ENCODE results near the gene SEC14L5.

SEC14L5 gene

DNA sequence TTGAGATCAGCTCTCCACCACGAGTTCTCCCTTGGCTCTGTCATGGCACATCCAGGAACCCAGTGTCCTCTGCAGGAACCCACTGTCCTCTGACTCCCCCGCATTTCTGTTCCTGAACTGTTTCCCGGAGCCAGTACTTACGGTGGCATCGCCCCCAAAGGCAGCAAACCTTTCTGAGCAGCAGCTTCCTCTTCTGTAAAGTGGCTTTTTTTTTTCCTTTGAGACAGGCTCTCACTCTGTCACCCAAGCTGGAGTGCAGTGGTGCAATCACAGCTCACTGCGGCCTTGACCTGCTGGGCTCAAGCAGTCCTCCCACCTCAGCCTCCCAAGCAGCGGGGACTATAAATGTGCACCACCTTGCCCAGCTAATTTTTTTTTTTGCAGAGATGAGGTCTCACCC lies 43.4 kb downstream of the SEC14L5 start:
- peaks cover 25% of the 10 kb centered on the region for H3K27me3 Mint-ChIP-seq

GRCh38 chr16:5001986-5002385 lies 43.9 kb downstream of the SEC14L5 start:
- H3K27ac Mint-ChIP-seq: no peak overlapping the region
- DNase-seq: no peak
- no peaks in the 10 kb centered on the region for H3K4me1 Mint-ChIP-seq (ENCODE audit: low read depth)
- no peak overlapping the region for H3K4me3 Mint-ChIP-seq
- H3K27me3 Mint-ChIP-seq: peaks cover 22% of the 10 kb centered on the region
- no peaks in the 10 kb centered on the region for H3K36me3 Mint-ChIP-seq (ENCODE audit: low read depth)
- no peaks in the 10 kb centered on the region for H3K9me3 Mint-ChIP-seq

More for the DNA sequence above, 43.4 kb downstream of the SEC14L5 start:
- no peak overlapping the region for H3K27ac Mint-ChIP-seq
- no peaks in the 10 kb centered on the region for H3K9me3 Mint-ChIP-seq
- no peak for DNase-seq
- H3K4me1 Mint-ChIP-seq (ENCODE audit: low read depth): no peaks in the 10 kb centered on the region
- H3K4me3 Mint-ChIP-seq: no peak overlapping the region
- no peaks in the 10 kb centered on the region for H3K36me3 Mint-ChIP-seq (ENCODE audit: low read depth)

- H3K4me1 Mint-ChIP-seq (ENCODE audit: low read depth): no peaks in the 10 kb centered on the region
- peaks cover 16% of the 10 kb centered on the region for H3K27me3 Mint-ChIP-seq
- no peaks in the 10 kb centered on the region for H3K9me3 Mint-ChIP-seq
- H3K4me3 Mint-ChIP-seq: no peak overlapping the region
- H3K36me3 Mint-ChIP-seq (ENCODE audit: low read depth): no peaks in the 10 kb centered on the region
- H3K27ac Mint-ChIP-seq: no peak overlapping the region
- no peak for DNase-seq
Measured at GRCh38 chr16:5002699-5003143, 44.6 kb downstream of the SEC14L5 start.

GRCh38 chr16:5003211-5003610 lies 45.1 kb downstream of the SEC14L5 start:
- DNase-seq: no peak
- H3K4me1 Mint-ChIP-seq (ENCODE audit: low read depth): no peaks in the 10 kb centered on the region
- no peak overlapping the region for H3K27ac Mint-ChIP-seq

DNA sequence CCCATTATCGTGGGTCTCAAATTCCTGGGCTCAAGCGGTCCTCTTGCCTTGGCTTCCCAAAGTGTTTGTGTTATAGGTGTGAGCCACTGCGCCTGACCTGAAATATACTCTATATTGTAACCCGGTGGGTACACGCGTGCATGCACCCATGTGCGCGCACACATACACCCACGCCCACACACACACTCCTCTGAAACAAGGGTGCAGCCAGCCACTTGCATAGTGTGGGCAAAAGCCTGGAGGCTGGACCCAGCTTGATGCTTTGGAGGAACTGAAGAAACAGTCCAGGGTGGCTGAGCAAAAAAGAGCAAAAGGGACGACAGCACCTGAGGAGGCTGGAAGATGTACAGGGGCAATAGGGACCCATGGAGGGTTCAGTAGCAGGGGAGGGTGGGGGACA lies 45.7 kb downstream of the SEC14L5 start:
- Mint-ChIP-seq H3K27me3 (peaks cover 14% of the 10 kb centered on the region), H3K4me1 (ENCODE audit: low read depth) (no peaks in the 10 kb centered on the region), H3K4me3 (no peak overlapping the region), H3K36me3 (ENCODE audit: low read depth) (no peaks in the 10 kb centered on the region), H3K9me3 (no peaks in the 10 kb centered on the region), H3K27ac (no peak overlapping the region)
- DNase-seq: no peak

More at GRCh38 chr16:5003211-5003610, 45.1 kb downstream of the SEC14L5 start:
- no peak overlapping the region for H3K4me3 Mint-ChIP-seq
- H3K9me3 Mint-ChIP-seq: no peaks in the 10 kb centered on the region
- H3K36me3 Mint-ChIP-seq (ENCODE audit: low read depth): no peaks in the 10 kb centered on the region
- H3K27me3 Mint-ChIP-seq: peaks cover 15% of the 10 kb centered on the region

DNA sequence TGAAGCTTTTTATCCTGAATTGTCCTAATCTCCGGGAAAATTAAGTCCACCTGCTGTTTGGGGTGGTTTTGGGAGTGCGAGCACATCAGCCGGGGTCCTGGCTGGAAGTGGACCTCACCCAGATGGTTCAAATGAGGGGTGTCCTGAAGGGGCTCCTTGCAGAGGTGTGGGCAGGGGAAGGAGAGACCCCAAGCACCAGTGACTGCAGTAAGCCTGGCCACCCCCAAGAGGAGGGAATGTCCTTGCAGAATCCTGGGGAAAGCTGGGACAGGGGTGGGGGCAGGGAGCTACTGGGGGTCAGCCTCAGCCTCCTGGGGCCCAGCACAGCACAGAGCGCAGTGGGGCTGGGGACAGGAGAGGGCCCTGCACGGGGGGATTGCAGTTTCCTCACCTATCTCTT lies 46.2 kb downstream of the SEC14L5 start:
- Mint-ChIP-seq H3K27ac (no peak overlapping the region), H3K9me3 (no peaks in the 10 kb centered on the region), H3K27me3 (peaks cover 15% of the 10 kb centered on the region), H3K4me3 (no peak overlapping the region), H3K36me3 (ENCODE audit: low read depth) (no peaks in the 10 kb centered on the region), H3K4me1 (ENCODE audit: low read depth) (no peaks in the 10 kb centered on the region)
- no peak for DNase-seq

GRCh38 chr16:5005916-5006315 lies 47.8 kb downstream of the SEC14L5 start:
- H3K4me3 Mint-ChIP-seq: no peak overlapping the region
- H3K27me3 Mint-ChIP-seq: peaks cover 19% of the 10 kb centered on the region
- DNase-seq: no peak
- H3K36me3 Mint-ChIP-seq (ENCODE audit: low read depth): no peaks in the 10 kb centered on the region
- no peak overlapping the region for H3K27ac Mint-ChIP-seq
- no peaks in the 10 kb centered on the region for H3K9me3 Mint-ChIP-seq
- no peaks in the 10 kb centered on the region for H3K4me1 Mint-ChIP-seq (ENCODE audit: low read depth)

GRCh38 chr16:5006348-5007193 lies 48.4 kb downstream of the SEC14L5 start:
- H3K36me3 Mint-ChIP-seq (ENCODE audit: low read depth): no peaks in the 10 kb centered on the region
- no peak overlapping the region for H3K4me3 Mint-ChIP-seq
- H3K9me3 Mint-ChIP-seq: no peaks in the 10 kb centered on the region
- no peaks in the 10 kb centered on the region for H3K4me1 Mint-ChIP-seq (ENCODE audit: low read depth)
- H3K27ac Mint-ChIP-seq: no peak overlapping the region
- DNase-seq: no peak
- peaks cover 17% of the 10 kb centered on the region for H3K27me3 Mint-ChIP-seq

DNA sequence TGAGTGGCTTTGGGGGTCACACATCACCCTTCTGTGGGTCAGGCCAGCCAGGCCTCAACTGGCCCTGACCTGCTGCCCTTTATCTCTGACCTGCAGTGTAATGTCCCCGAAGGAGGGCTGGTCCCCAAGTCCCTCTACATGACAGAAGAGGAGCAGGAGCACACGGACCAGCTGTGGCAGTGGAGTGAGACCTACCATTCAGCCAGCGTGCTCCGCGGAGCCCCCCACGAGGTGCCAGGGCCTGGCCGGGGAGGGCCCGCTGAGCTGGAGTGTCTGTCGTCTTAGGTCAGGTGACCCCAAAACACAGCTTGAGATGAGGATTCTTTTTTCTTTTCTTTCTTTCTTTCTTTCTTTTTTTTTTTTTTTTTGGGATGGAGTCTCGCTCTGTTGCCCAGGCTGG lies 49.1 kb downstream of the SEC14L5 start:
- peaks cover 16% of the 10 kb centered on the region for H3K27me3 Mint-ChIP-seq
- no peak overlapping the region for H3K4me3 Mint-ChIP-seq
- no peaks in the 10 kb centered on the region for H3K4me1 Mint-ChIP-seq (ENCODE audit: low read depth)
- no peak overlapping the region for H3K27ac Mint-ChIP-seq
- H3K36me3 Mint-ChIP-seq (ENCODE audit: low read depth): no peaks in the 10 kb centered on the region
- no peaks in the 10 kb centered on the region for H3K9me3 Mint-ChIP-seq
- no peak for DNase-seq

- H3K4me1 Mint-ChIP-seq (ENCODE audit: low read depth): no peaks in the 10 kb centered on the region
- H3K27ac Mint-ChIP-seq: no peak overlapping the region
- H3K27me3 Mint-ChIP-seq: peaks cover 16% of the 10 kb centered on the region
- no peaks in the 10 kb centered on the region for H3K36me3 Mint-ChIP-seq (ENCODE audit: low read depth)
- no peak for DNase-seq
- H3K4me3 Mint-ChIP-seq: no peak overlapping the region
- no peaks in the 10 kb centered on the region for H3K9me3 Mint-ChIP-seq
Measured at GRCh38 chr16:5008311-5008731, 50.2 kb downstream of the SEC14L5 start.

- no peak overlapping the region for H3K27ac Mint-ChIP-seq
Measured at GRCh38 chr16:5010576-5011329, 52.6 kb downstream of the SEC14L5 start.

GRCh38 chr16:5011637-5012036 lies 53.5 kb downstream of the SEC14L5 start:
- Mint-ChIP-seq H3K4me3 (no peak overlapping the region), H3K27me3 (peaks cover 9% of the 10 kb centered on the region), H3K9me3 (no peaks in the 10 kb centered on the region), H3K36me3 (ENCODE audit: low read depth) (no peaks in the 10 kb centered on the region), H3K4me1 (ENCODE audit: low read depth) (no peaks in the 10 kb centered on the region), H3K27ac (no peak overlapping the region)
- no peak for DNase-seq

More at GRCh38 chr16:5010576-5011329, 52.6 kb downstream of the SEC14L5 start:
- H3K36me3 Mint-ChIP-seq (ENCODE audit: low read depth): no peaks in the 10 kb centered on the region
- no peaks in the 10 kb centered on the region for H3K4me1 Mint-ChIP-seq (ENCODE audit: low read depth)
- H3K4me3 Mint-ChIP-seq: no peak overlapping the region
- H3K27me3 Mint-ChIP-seq: peaks cover 8% of the 10 kb centered on the region
- H3K9me3 Mint-ChIP-seq: no peaks in the 10 kb centered on the region
- no peak for DNase-seq

DNA sequence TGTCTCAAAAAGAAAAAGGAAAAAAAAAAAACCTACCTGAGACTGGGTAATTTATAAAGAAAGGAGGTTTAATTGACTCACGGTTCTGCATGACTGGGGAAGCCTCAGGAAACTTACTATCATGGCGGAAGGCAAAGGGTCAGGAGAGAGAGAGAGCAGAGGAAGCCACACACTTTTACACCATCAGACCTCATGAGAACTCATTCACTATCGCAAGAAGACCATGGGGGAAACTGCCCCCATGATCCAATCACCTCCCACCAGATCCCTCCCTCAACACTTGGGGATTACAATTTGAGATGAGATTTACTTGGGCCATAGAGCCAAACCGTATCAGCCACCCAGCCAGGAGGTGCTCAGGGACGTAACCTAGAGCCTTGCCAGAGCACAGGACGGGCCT lies 54.8 kb downstream of the SEC14L5 start:
- Mint-ChIP-seq H3K4me1 (ENCODE audit: low read depth) (no peaks in the 10 kb centered on the region), H3K27ac (no peak overlapping the region), H3K9me3 (no peaks in the 10 kb centered on the region), H3K27me3 (peaks cover 12% of the 10 kb centered on the region), H3K36me3 (ENCODE audit: low read depth) (no peaks in the 10 kb centered on the region), H3K4me3 (no peak overlapping the region)
- DNase-seq: no peak

- Mint-ChIP-seq H3K9me3 (no peaks in the 10 kb centered on the region), H3K27me3 (peaks cover 4% of the 10 kb centered on the region), H3K4me3 (no peak overlapping the region), H3K36me3 (ENCODE audit: low read depth) (no peaks in the 10 kb centered on the region), H3K27ac (no peak overlapping the region), H3K4me1 (ENCODE audit: low read depth) (no peaks in the 10 kb centered on the region)
- no peak for DNase-seq
Measured at GRCh38 chr16:5015351-5015750, 57.2 kb downstream of the SEC14L5 start.

GRCh38 chr16:5015887-5016286 lies 57.8 kb downstream of the SEC14L5 start:
- Mint-ChIP-seq H3K4me3 (no peak overlapping the region), H3K9me3 (no peaks in the 10 kb centered on the region), H3K36me3 (ENCODE audit: low read depth) (no peaks in the 10 kb centered on the region), H3K4me1 (ENCODE audit: low read depth) (no peaks in the 10 kb centered on the region), H3K27ac (no peak overlapping the region), H3K27me3 (peaks cover 4% of the 10 kb centered on the region)
- DNase-seq: no peak
